ENCODE data around the gene PHAX.
"Not testable (repeated sequence)": the region's sequence is repeated elsewhere in the genome, so short reads cannot be mapped to it uniquely, and the experiment has no call there.

The PHAX gene

GRCh38 chr5:126651013-126651577, 50.3 kb downstream of the PHAX start:
- DNase-seq (ENCODE audit: low read depth in 1 of 2, low spot score in 1 of 2): no peak

DNA sequence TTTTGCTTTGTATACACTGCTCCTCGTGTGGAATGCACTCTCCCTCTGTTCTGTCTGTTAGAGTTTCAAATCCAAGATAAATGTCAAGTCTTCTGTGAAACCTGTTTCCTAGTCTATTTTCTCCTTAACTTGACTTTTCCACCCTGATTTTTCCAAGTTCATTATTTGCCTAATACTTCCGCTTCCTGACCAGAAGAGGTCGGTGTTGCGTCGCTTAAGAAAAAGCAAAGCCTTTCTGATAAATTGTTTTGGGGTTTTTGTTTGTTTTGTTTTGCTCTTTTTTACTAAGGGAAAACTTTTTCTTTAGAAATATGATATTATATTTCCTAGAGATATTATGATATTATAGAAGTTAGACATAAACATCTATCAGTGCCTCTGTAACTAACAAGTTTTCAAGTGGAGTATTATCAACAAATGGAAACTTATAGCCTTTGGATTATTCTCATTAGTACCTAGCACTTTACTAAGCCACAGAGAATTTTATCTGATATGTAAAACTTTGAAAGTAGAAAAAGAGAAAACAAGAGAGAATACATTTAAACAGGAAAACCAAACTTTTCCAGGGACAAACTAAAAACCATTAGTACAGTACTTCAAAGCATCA, 55.8 kb downstream of the PHAX start:
- DNase-seq (ENCODE audit: low read depth in 1 of 2, low spot score in 1 of 2): no peak

DNA sequence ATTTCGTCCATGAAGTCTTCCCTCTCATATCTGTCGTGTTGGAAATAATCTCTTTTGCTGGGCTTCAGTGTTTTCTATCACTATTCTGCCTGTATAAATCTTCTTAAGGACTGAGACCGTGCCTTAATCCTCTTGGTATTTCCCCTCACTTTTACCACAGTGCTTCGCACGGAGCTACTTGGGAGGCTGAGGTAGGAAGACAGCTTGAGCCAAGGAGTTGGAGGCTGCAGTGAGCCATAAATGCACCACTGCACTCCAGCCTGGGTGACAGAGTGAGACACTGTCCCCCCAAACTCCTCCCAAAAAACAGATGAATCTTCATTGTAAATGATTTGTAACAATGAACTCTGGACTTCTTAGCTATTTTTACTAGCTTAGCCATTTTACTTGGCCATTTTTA, 57.8 kb downstream of the PHAX start:
- DNase-seq (ENCODE audit: low read depth in 1 of 2, low spot score in 1 of 2): no peak

DNA sequence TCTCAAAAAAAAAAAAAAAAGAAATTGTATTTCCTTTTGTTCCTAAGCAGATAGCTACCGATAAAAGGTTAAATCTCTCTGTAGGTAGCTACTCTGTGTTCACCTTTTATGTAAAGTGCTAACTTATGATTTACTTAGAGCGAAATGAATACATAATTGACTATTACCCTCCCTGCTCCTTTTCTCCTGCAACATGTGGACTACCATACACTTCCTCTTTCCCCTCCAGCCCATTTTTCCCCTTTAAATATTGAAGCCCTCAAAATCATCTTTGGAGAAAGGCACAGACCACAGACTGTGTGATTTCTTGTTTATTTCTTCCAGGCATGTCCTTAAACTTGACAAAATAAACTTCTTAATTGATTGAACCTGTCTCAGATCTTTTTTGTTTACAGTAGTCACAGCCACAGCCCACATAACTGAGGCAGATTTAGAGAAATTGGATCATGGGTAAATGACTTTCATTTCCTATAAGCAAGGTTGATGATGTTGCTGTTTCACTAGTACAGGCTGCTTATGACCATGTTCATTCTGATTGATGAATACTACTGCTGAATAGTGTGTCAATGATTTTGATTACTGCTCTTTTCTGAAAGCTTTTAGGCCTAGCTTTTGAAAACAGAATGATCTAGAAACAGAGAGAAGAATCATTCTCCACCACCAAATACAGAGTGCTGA, 59.2 kb downstream of the PHAX start:
- DNase-seq (ENCODE audit: low read depth in 1 of 2, low spot score in 1 of 2): no peak

DNA sequence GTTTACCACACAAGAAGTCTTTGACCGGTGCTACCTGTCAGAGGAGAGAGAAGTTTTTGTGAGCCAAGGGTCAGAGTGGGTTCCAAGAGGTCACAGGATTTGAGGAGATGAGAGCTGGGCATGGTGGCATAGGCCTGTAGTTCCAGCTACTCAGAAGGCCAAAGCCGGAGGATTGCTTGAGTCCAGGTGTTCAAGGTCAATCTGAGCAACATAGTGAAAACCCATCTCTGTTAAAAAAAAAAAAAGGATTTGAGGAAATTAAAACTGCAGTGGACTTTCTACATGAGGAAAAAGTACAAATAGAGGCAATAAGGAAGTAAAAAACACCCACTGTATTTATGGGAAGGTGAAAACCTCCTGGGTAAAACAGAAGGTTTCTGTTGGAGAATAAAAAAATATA, 63.8 kb downstream of the PHAX start:
- DNase-seq (ENCODE audit: low read depth in 1 of 2, low spot score in 1 of 2): no peak

DNA sequence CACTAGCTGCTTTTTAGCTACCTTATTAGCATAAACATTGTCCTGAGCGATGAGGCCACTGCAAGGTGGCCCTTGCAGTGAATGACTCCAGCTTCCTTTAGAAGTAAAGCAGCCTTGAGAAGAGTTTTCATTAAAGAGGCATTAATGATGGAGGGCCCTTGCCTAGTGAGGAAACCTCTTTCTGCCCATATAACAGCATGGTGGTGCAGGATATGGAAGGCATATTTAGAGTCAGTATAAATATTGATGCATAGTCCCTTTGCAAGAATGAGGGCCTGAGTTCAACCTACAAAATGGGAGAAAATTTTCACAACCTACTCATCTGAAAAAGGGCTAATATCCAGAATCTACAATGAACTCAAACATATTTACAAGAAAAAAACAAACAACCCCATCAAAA, 69.4 kb downstream of the PHAX start:
- DNase-seq (ENCODE audit: low read depth in 1 of 2, low spot score in 1 of 2): not testable (repeated sequence)

DNA sequence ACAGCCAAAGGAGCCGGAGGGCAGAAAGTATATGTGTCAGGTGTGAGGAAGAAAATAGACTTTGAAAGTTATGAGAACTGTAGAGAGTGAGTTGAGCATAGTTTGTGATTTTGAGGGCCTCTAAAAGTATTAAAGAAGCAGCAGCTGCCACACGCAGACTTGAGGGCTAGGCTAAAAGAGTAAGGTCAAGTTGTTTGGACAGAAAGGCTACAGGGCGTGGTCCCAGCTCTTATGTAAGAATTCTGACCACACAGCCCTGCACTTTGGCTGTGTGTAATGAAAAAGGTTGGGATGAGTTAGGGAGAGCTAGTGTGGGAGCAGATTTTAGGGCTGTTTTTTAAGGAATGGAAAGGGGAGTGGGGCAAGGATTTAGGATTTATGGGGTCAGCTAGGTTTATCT, 70.9 kb downstream of the PHAX start:
- DNase-seq (ENCODE audit: low read depth in 1 of 2, low spot score in 1 of 2): not testable (repeated sequence)

DNA sequence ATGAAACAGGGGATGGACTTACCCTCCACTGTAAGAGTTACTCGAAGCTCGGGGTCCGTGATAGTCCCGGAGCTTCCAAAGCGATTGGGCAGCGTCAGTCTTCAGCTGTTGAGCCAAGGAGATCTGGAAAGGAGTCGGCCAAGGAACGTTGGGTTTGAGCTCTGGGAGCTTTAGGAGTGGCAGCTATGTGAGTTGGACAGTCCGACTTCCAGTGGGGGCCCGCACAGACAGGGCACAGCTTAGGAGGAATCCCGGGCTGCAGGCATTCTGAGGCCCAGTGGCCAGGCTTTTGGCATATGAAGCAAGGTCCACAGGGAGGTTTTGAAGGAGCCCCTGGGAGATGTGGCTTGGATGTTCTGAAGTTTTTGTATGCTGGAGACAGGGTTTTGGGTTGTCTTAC, 72.7 kb downstream of the PHAX start:
- no peak for DNase-seq (ENCODE audit: low read depth in 1 of 2, low spot score in 1 of 2)

DNA sequence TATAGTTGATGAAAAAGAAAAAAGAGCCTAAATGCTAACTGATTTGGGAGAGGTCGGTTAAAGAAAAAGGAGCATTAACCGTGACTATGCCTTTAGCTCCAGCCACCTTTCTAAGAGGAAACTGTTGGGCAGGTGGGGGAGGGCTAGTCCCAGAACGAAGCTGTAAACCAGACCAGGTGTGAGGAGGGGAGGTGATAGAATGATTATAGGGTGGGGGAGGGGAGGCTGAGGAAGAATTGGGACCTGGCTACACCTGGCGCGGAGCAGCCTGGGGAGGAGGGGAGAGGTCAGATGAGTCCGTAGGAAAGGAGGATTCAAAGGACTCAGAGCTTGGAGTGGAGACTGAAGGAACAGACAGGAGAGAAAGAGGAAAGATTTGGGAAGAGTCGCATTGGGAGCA, 73.4 kb downstream of the PHAX start:
- no peak for DNase-seq (ENCODE audit: low read depth in 1 of 2, low spot score in 1 of 2)

DNA sequence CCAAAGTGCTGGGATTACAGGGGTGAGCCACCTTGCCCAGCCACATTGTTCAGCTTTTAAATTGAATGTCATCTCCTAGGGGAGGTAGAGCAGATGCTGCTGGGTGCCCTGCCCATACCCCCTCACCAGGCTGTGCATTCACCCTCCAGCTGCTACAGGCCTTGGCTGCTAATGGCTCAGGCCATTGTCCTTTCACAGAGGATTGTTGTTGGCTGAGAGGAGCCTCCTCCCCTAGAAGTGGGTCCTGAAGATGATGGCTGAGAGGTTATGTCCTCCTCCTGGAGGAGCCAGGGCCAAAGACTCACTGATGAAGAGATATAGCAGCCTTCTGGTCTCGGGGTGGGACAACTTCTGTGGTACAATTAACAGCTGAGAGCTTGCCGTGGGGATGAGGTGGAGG, 74.6 kb downstream of the PHAX start:
- no peak for DNase-seq (ENCODE audit: low read depth in 1 of 2, low spot score in 1 of 2)

DNA sequence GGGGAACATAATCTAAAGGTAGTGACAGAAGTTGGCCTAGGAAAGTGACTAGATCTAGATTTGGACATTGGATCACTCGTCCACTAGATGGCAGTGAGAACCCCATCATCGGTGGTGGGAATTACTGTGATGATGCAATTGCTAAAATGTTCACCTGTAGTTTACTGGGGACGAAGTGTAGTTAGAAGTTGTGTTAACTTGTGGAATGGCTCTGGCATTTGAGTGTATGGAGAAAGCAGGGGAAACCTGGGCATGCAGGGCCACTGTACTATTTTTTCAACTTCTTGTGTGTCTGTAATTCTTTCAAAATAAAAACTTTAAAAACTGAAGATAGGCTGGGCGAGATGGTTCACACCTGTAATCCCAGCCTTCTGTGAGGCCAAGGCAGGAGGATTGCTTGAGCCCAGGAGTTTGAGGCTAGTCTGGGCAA, 75.5 kb downstream of the PHAX start:
- DNase-seq (ENCODE audit: low read depth in 1 of 2, low spot score in 1 of 2): peak; percentile 30 to 34

All from stimulated activated CD4-positive, alpha-beta T cell treated with anti-CD3 and anti-CD28 coated beads, Interleukin-15, amount 100 ng/mL, for 1 hour (primary cell).